ENCODE measurements around the gene ADGRA1.

ADGRA1 gene

GRCh38 chr10:133087679-133088178, at the start of gene ADGRA1:
Gene ADGRA1, plus strand, starts transcription at chr10:133087924. Its CDS starts 986 bp downstream, at chr10:133088910.
- H3K4me3 ChIP-seq (ENCODE audit: control insufficient read depth, low read depth, low read length) = no peak within 1 kb of the TSS
- DNase-seq (ENCODE audit: low read depth) = no peak
- TF ChIP-seq, protein P1, sequence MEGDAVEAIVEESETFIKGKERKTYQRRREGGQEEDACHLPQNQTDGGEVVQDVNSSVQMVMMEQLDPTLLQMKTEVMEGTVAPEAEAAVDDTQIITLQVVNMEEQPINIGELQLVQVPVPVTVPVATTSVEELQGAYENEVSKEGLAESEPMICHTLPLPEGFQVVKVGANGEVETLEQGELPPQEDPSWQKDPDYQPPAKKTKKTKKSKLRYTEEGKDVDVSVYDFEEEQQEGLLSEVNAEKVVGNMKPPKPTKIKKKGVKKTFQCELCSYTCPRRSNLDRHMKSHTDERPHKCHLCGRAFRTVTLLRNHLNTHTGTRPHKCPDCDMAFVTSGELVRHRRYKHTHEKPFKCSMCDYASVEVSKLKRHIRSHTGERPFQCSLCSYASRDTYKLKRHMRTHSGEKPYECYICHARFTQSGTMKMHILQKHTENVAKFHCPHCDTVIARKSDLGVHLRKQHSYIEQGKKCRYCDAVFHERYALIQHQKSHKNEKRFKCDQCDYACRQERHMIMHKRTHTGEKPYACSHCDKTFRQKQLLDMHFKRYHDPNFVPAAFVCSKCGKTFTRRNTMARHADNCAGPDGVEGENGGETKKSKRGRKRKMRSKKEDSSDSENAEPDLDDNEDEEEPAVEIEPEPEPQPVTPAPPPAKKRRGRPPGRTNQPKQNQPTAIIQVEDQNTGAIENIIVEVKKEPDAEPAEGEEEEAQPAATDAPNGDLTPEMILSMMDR (conservative IDR thresholded peaks at IDR 0.05; ENCODE audit: control insufficient read depth, insufficient read depth, low read depth, low read length) = no peak

DNA sequence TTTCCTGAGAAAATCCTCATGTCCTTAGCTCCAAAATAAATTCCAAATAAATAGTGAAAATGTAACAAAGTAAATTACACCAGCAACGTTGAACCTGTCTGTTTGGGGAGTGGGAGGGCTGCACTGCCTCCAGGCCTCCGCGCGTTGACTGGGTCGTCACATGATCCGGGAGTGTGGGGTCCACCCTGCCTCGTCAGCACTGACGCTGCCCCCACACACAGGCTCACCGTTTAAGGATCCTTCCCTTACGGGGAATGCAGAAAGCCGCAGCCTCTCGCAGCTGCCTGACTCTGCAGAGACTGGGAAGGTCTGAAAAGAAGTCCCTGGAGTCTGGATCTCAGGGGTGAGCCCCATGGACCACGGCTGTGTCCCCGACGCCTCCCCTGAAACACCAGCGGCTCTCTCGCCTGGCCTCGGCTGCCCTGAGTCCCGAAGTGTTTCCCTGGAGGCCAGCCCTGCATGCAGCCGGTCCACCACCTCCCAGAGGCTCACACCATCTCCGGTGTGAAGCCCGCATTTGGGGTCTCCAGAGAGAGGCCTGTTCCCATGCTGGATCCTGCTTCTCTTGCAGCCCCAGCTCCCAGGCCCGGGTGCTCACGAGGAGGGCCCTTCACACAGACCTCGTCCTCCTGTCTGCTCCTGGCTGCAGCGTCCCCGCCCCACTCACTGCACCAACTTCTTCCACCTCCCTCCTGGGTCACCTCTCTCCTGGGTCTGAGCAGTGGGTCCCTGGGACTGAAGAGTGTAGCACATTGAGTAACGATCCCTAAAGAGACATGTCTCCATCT, 49.5 kb upstream of the ADGRA1 start:
- H3K4me3 ChIP-seq (ENCODE audit: control insufficient read depth, low read depth, low read length) = no peak overlapping the region
- TF ChIP-seq, protein P1 (conservative IDR thresholded peaks at IDR 0.05; ENCODE audit: control insufficient read depth, insufficient read depth, low read depth, low read length) = no peak
- DNase-seq (ENCODE audit: low read depth) = no peak

DNA sequence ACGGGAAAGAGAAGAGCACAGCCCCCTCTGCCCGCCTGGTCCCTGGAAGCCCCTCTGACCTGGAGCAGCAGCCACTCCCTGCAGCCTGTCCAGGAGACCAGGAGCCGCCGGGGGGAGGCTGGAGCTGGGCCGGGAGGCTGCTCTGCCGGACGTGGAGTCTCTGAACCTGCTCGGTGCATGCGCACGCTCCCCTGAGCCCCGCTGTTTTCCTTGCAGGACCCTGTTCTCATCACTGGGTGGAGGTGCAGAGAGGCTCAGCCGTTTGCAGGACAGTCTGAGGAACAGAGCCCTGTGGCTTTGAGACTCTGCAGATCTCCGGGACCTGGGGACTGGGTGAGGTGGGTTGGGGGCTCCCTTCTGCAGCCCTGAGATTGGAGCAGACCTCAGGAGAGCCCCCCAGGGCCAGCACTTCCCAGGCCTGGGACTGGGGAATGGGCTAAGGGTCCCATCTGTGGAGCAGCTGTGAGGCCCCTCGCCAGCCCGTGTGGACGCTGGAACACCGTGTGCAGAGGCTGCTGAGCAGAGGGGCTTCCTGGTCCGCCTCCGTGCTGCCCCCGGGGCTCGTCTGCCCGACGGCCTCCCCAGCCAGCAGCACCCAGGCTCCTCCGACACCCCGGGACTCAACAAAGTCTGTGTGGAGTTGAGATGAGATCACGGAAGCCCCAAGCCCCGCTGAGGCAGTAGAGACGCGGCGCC, 48.5 kb upstream of the ADGRA1 start:
- DNase-seq (ENCODE audit: low read depth) = no peak
- TF ChIP-seq, protein P1 (conservative IDR thresholded peaks at IDR 0.05; ENCODE audit: control insufficient read depth, insufficient read depth, low read depth, low read length) = no peak
- H3K4me3 ChIP-seq (ENCODE audit: control insufficient read depth, low read depth, low read length) = no peak overlapping the region

GRCh38 chr10:133039803-133040165, 47.9 kb upstream of the ADGRA1 start:
- TF ChIP-seq, protein P1 (conservative IDR thresholded peaks at IDR 0.05; ENCODE audit: control insufficient read depth, insufficient read depth, low read depth, low read length) = no peak
- H3K4me3 ChIP-seq (ENCODE audit: control insufficient read depth, low read depth, low read length) = no peak overlapping the region
- no peak for DNase-seq (ENCODE audit: low read depth)

GRCh38 chr10:133040198-133040597, 47.5 kb upstream of the ADGRA1 start:
- TF ChIP-seq, protein P1 (conservative IDR thresholded peaks at IDR 0.05; ENCODE audit: control insufficient read depth, insufficient read depth, low read depth, low read length) = no peak
- H3K4me3 ChIP-seq (ENCODE audit: control insufficient read depth, low read depth, low read length) = no peak overlapping the region
- no peak for DNase-seq (ENCODE audit: low read depth)

DNA sequence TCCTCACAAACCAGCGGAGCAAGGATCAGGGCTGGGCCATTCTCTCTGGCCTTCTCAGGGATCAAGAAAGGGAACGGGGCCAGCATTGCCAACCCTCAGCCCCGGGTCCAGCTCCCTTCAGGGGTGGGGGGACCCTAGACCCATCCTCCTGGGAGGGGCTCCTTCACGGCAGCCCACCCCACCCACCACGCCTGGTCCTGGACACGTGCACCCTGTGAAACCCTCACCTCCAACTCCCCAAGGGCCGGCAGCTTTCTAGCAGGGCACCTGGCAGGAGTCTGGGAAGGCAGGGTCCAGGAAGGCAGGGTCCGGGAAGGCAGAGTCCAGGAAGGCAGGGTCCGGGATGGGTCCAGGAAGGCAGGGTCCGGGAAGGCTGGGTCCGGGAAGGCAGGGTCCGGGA, 46.6 kb upstream of the ADGRA1 start:
- H3K4me3 ChIP-seq (ENCODE audit: control insufficient read depth, low read depth, low read length) = no peak overlapping the region
- TF ChIP-seq, protein P1 (conservative IDR thresholded peaks at IDR 0.05; ENCODE audit: control insufficient read depth, insufficient read depth, low read depth, low read length) = no peak
- no peak for DNase-seq (ENCODE audit: low read depth)
